GM21723 (cell line): Measurements from ENCODE around the gene NCAPG.
"Not testable (repeated sequence)": the region's sequence is repeated elsewhere in the genome, so short reads cannot be mapped to it uniquely, and the experiment has no call there.

ENCODE experiments used
- ATAC-seq: cut with Tn5 transposase; IDR thresholded peaks from one replicate; pipeline ENCODE4 v1.9.1; 2021; ENCODE audit warnings: mild to moderate bottlenecking, moderate library complexity; ENCODE audit not compliant: unreplicated experiment

NCAPG gene

DNA sequence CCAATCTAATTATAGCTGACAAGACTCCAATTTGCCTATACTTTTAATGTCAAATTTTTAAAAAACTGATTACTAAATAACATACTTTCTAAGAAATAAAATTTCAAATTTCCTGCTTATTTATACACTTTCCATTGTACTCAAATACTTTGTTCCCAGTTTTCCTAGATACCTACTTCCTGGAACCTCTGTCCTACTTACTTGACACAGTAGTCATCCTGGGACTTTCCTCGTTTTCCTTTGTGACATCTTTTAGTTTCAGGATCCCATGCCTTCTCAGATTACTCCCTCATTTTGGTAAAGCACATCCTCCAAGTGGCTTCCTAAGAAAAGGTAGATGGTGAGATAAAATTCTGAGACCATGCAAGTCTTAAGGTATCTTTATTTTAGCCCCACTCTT is 16.0 kb upstream of the NCAPG start:
- ATAC-seq = no peak

- no peak for ATAC-seq
Measured at GRCh38 chr4:17797808-17798207, 13.0 kb upstream of the NCAPG start.

DNA sequence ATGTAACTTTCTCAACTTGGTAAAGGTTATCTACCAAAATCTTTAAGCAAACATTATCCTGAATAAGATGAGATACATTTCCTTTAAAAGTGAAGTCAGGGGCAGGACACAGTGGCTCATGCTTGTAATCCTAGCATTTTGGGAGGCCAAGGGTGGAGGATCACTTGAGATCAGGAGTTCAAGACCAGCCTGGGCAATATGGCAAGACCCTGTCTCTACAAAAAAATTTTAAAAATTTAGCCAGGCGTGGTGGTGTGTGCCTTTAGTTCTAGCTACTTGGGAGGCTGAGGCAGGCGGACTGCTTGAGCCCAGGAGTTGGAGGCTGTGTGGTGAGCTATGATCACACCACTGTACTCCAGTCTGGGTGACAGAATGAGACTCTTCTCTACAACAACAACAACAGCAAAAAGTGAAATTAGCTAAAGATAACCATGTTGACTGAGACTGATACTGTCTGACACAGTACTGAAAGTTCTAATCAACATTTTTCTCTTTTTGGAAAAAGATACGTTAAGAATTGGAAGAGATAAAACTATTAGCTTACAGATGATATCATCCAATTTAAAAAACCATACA is 5.1 kb upstream of the NCAPG start:
- no peak for ATAC-seq

DNA sequence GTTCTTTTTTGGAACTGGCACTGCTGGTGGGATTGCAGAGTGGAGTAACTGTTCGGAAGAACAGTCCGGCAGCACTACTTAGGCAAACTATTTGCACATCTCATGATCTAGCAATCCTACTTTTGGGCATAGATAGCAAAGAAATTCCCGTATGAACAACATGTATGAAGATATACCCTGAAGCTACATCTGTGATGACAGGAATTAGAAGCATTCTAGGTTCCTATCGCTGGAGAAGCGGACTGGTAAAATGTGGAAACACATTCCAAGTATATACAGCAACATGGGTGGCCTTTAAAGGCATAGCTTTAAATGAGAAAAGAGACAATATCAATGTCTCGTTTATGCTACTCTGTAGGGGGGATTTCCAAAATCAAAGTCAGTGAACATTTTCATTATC is 3.3 kb upstream of the NCAPG start:
- no peak for ATAC-seq

DNA sequence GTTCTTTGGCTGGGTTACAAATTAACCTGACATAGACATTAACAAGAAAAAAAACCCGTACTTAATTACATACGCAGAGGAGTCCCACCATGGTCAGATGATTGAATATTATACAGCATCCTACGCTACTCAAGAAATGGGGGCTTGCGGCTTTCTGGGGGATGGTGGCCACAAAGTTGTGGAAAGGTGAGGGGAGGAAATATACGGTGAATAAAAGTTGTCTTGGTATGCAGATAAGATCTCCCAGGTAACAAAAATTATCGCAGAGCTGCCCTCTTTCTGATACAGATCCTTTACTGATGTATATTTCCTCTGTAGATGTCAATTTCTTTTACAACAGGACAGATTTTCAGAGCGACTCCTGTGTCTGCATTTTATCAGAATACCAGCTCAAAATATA is 1.1 kb upstream of the NCAPG start:
- ATAC-seq = no peak

DNA sequence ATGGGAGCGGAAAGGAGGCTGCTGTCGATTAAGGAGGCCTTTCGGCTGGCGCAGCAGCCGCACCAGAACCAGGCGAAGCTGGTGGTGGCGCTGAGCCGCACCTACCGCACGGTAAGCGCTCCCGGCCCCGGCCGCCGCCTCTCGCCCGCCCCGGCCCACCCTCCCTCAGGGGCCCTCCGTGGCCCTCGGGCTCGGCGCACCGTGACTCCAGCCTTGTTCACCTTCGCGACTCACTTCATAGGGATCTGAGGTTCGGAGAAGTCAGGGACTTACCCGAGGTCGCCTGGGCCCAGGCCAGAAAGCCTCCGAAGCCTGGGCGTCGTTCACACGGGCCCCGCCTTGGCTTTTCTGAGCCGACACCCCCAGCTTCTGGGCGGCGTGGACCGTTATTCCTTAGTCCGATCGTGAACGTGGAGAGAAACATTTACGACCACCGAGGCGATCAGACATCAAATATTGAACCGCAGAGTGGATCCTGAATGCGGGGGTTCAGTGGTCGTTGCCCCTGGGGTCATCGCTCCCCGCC is 362 bp downstream of the NCAPG start:
- peak; percentile 34 for ATAC-seq

- no peak for ATAC-seq
Measured at GRCh38 chr4:17812125-17812524, 1.3 kb downstream of the NCAPG start.

- no peak for ATAC-seq
Measured at GRCh38 chr4:17812801-17813200, 2.0 kb downstream of the NCAPG start.

- ATAC-seq = no peak
Measured at GRCh38 chr4:17814140-17814539, 3.4 kb downstream of the NCAPG start.

DNA sequence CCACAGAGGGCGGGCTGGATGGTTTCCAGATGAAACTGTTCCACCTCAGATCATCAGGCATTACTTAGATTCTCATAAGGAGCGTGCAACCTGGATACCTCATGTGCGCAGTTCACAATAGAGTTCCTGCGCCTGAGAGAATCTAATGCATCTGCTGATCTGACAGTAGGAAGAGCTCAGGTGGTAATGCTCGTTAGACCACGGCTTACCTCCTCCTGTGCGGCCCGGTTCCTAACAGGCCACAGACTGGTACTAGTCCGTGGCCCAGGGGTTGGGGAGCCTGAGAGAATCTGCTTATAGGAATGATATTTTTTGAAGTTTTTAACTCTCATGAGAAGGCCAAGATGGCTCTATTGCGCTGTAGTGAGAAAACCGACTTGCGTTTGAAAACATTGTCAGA is 5.4 kb downstream of the NCAPG start:
- ATAC-seq = no peak

DNA sequence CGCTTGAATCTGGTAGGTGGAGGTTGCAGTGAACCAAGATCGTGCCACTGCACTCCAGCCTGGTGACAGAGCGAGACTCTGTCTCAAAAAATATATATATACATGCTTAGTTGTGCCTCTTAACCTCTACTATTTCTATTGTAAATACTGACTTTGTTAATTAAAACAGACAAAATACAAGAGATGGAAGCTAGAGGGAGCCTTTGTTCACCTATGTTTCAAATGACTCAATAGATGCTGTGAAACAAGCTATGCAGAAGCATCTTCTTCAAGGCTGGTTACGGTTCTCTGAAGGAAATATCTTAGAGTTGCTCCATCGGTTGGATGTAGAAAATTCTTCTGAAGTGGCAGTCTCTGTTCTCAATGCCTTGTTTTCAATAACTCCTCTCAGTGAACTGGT is 6.2 kb downstream of the NCAPG start:
- peak; percentile 85 for ATAC-seq

DNA sequence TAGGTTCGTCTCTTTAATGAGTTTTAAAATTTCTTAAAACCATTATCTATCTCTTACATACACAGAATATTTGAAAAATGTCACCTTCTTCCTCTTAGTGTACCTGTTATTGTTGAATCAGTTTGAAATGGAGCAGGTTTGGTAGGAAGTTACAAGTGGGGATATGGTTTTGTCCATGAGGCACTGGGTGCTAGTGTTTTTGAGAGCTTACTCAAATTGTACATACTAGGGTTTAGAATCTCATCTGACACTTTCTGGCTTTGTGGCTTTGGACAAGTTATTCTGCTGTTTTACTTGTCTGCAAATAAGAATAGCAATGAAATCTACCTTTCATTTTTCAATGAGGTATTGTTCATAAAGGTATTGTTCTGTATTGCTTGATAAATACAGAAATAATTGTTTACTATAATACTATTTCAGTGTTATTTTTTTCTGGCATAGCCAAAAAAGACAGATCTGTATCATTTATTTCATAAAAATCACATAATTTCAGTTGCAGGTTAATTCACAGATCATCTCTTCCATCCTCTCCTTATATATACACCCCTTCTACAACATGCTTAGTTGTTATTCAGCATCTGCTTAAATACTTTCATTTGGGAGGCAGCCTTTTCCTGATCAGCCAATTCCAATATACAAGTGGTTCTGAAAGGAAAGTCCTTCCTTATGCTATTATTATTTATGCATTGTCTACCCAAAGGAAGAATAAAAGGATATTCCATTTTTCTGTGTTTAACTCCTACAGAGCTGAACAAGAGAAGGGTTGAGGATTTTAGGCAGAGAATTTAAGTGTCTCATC is 13.3 kb downstream of the NCAPG start:
- ATAC-seq = no peak

DNA sequence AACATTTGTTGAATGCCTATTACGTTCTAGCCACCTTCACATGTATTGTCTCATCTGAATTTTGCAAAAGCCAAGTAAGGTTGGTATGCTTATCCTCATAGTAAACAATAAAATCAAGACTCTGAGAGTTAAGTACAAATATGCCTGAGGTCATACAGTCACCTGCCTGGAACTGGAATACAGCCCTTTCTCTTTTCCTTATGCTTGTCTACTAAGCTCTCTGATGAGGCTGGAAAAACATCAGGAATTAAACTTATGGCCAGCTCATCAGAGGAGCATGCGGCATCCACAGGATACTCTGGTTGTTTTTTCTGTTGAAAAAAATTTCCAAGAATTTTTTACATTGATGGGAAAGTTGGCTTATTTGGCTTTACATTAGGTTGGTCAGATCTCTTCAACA is 35.5 kb downstream of the NCAPG start:
- ATAC-seq = no peak

GRCh38 chr4:17850295-17850694 is 39.5 kb downstream of the NCAPG start:
- not testable (repeated sequence) for ATAC-seq

- no peak for ATAC-seq
Measured at GRCh38 chr4:17851959-17852358, 41.2 kb downstream of the NCAPG start.

DNA sequence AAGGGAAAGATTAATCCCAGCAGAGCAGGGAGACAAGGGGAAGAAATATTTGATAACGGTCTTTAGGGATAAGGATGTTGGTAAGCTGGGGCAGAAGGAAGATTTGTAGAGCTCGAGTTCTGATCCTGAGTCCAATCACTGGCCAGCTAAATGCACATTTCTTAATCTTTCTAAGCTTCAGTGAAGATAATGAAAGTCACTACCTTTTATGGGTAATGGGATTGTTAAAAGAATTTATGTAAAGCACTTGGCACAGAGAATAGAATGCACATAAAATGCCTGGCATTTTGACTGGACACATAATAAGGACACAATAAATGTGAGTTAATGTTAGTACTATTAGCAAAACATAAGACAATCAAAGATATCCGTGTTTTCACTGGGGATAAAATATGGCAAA is 43.3 kb downstream of the NCAPG start:
- ATAC-seq = no peak

DNA sequence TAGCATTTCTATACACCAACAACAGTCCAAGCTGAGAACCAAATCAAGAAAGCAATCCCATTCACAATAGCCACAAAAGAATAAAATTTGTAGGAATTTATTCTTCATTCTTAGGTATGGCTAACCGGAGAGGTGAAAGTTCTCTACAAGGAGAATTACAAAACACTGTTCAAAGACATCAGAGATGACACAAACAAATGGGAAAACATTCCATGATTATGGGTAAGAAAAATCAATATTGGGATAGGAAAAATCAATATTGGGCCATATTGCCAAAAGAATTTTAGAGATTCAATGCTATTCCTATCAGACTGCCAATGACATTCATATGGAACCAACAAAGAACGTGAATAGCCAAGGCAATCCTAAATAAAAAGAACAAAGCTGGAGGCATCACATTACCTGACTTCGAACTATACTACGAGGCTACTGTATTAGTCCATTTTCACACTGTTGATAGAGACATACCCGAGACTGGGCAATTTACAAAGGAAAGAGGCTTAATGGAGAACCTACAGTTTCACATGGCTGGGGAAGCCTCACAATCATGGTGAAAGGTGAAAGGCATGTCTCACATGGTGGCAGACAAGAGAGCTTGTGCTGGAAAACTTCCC is 49.1 kb downstream of the NCAPG start:
- no peak for ATAC-seq

GRCh38 chr4:17861906-17862305 is 51.1 kb downstream of the NCAPG start:
- ATAC-seq = not testable (repeated sequence)

DNA sequence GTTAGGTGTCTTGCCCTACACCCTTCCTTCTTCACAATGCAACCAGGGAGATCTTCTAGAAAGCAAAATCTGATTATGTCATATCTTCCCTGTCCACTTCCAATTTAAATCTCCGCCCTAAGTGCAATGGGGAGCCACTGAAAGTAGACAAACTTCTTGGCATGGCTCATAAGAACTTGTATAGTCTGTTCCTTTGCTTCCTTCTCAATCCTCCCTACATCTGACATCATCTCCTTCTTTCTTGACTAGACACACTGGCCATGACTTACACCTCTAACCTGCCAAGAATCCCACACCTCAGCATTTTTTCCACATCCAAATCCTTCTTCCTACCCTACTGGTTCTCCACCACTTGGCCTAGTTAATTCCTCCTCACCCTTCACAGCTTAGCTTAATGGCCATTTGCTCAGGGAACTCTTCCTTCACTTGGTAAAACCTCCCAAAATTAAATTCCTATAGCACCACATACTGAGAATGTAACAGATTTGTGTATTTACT is 55.1 kb downstream of the NCAPG start:
- no peak for ATAC-seq

DNA sequence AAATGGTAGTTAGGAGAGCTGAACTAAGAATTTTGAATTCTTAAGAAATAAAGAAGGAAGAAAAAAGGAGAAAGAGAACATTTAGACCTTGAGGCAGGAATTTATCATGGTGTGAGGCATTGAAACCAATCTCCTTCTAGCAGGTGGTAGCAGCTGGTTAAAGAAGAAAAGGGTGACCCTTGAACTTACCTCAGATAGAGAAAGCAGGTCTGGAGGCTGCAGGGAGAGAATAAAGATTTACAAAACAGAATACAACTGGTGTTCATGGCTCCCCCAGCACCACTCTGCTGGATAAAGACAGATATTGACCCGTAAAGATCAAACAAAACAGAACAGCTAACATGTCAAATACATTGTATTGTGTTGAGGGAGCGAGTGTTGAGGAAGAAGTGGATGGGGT is 56.0 kb downstream of the NCAPG start:
- ATAC-seq = no peak

DNA sequence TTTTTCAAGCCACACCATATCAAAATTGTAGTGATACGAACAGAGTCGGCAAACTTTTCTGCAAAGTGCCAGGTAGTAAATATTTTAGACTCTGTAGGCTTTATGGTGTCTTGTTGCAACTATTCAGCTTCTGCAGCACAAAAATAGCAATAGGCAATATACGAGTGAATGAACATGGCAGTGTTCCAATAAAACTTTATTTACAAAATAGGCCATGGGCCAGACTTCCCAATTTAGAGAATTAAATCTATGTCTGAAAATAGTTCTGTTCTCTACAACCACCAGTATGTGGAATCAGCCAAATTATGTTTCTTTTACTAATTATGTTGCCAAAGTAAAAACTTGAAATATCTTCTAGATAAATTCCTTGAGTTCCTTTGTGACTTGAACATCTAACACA is 56.5 kb downstream of the NCAPG start:
- no peak for ATAC-seq

DNA sequence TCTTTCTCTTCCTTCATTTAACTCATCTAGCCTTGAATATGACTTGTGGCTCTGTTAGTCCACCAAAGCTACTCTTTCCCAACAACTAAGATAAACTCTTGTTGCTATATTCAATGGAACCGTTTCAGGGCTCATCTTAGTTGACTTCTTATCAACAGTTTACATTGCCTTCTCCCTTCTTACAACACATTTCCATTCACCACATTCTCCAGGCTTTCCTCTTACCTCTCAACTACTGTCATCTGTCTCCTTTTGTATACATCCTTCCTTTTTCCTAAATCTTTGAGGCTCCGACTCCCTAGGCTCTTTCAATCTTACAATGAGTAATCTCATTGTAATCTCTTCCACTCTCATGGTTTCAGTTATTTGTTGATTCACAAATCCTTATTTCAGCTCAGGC is 58.5 kb downstream of the NCAPG start:
- no peak for ATAC-seq
